SK-N-SH treated with all-trans-retinoic acid at 6 μM for 48 hours (cell line): ENCODE results near the gene PLCH2.

ENCODE experiments used
- ARNTL ChIP-seq: fragments of 450-650 bp; formaldehyde crosslinking; IDR thresholded peaks from 2 replicates; pipeline ENCODE4 v1.5.0; 2020; ENCODE audit warnings: low read depth, mild to moderate bottlenecking, moderate library complexity, borderline replicate concordance
- BACH2 ChIP-seq: fragments of 250-450 bp; sonication (Bioruptor Pico); IDR thresholded peaks from 2 replicates; pipeline ENCODE4 v1.9.0; 2021; ENCODE audit warnings: mild to moderate bottlenecking, borderline replicate concordance
- CREB5 ChIP-seq: fragments of 250-450 bp; sonication (Bioruptor Pico); IDR thresholded peaks from 2 replicates; pipeline ENCODE4 v1.5.1; 2020; ENCODE audit warnings: low read depth, mild to moderate bottlenecking, moderate library complexity
- CSDC2 ChIP-seq: fragments of 250-450 bp; sonication (Bioruptor Pico); IDR thresholded peaks from 2 replicates; pipeline ENCODE4 v1.5.0; 2020; ENCODE audit warnings: mild to moderate bottlenecking, moderate library complexity
- CSRNP3 ChIP-seq: fragments of 250-450 bp; sonication (Bioruptor Pico); IDR thresholded peaks from 2 replicates; pipeline ENCODE4 v1.5.1; 2021; ENCODE audit warnings: mild to moderate bottlenecking, moderate library complexity
- ISL1 ChIP-seq: fragments of 250-450 bp; sonication (Bioruptor Pico); IDR thresholded peaks from 2 replicates; pipeline ENCODE4 v2.1.2; 2022; ENCODE audit warnings: mild to moderate bottlenecking, moderate library complexity
- OSR1 ChIP-seq: fragments of 250-450 bp; sonication (Bioruptor Pico); IDR thresholded peaks from 2 replicates; pipeline ENCODE4 v1.8.0; 2022; ENCODE audit warnings: moderate library complexity, mild to moderate bottlenecking, inconsistent platforms
- PATZ1 ChIP-seq: fragments of 250-450 bp; sonication (Bioruptor Pico); IDR thresholded peaks from 2 replicates; pipeline ENCODE4 v1.8.0; 2020; ENCODE audit warnings: mild to moderate bottlenecking, moderate library complexity, borderline replicate concordance
- PPARA ChIP-seq: fragments of 250-450 bp; sonication (Bioruptor Pico); IDR thresholded peaks from 2 replicates; pipeline ENCODE4 v1.5.0; 2020; ENCODE audit warnings: mild to moderate bottlenecking, borderline replicate concordance
- SNAI2 ChIP-seq: fragments of 250-450 bp; sonication (Bioruptor Pico); IDR thresholded peaks from 2 replicates; pipeline ENCODE4 v1.5.0; 2020; ENCODE audit warnings: mild to moderate bottlenecking, moderate library complexity
- ZFP30 ChIP-seq: fragments of 450-650 bp; formaldehyde crosslinking; IDR thresholded peaks from 2 replicates; pipeline ENCODE4 v1.5.0; 2022; ENCODE audit warnings: mild to moderate bottlenecking, moderate library complexity
- ZNF70 ChIP-seq: fragments of 450-650 bp; formaldehyde crosslinking; IDR thresholded peaks from 2 replicates; pipeline ENCODE4 v1.5.0; 2020; ENCODE audit warnings: mild to moderate bottlenecking, moderate library complexity
- ZNF8 ChIP-seq: fragments of 450-650 bp; formaldehyde crosslinking; IDR thresholded peaks from 2 replicates; pipeline ENCODE4 v1.5.0; 2020; ENCODE audit warnings: mild to moderate bottlenecking, moderate library complexity

GRCh38 chr1:2516946-2517345, 40.9 kb downstream of the PLCH2 start:
- TF ChIP-seq PATZ1 (CRISPR knock-in tag) (no peak), CREB5 (no peak), ZFP30 (CRISPR knock-in tag) (no peak), ZNF70 (CRISPR knock-in tag) (no peak), CSRNP3 (CRISPR knock-in tag) (no peak), CSDC2 (no peak), OSR1 (CRISPR knock-in tag) (no peak), ZNF8 (CRISPR knock-in tag) (no peak), SNAI2 (CRISPR knock-in tag) (no peak), ARNTL (CRISPR knock-in tag) (no peak), ISL1 (CRISPR knock-in tag) (no peak), BACH2 (CRISPR knock-in tag) (no peak), PPARA (CRISPR knock-in tag) (no peak)
